ENCODE measurements around the gene LCE1C.

LCE1C gene

DNA sequence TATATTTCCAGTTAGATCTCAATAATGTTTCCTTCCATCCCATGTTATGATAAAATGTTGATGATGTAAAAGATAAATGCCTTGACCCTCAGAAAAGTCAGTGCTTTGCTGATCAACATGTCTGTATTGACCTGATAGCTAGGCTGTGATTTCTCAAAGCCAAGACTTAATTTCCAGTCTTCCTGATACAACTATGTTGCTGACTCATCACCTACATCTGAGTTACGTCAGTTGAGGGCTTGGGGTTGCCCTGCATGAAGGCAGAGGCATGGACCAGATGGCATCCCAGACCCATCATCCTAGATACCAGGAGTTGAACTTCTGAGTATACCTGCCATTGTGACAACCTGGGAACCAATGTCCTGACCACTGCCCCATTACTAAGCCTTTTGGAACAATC lies 5.1 kb downstream of the LCE1C start:
- Histone ChIP-seq H2AFZ (no peak overlapping the region), H3K4me2 (ENCODE audit: low read length) (no peak overlapping the region), H3K4me1 (no peaks in the 10 kb centered on the region), H3K79me2 (no peaks in the 10 kb centered on the region), H3K27me3 (ENCODE audit: control insufficient read depth, insufficient read depth, low read length) (no peaks in the 10 kb centered on the region), H3K4me3 (ENCODE audit: low read depth, low read length) (no peak overlapping the region), H3K27ac (no peak overlapping the region), H3K9ac (no peak overlapping the region), H3K9me3 (ENCODE audit: control insufficient read depth, low read length) (no peaks in the 10 kb centered on the region), H3K36me3 (ENCODE audit: control insufficient read depth, insufficient read depth, low read length) (no peaks in the 10 kb centered on the region)
- TF ChIP-seq, protein P1, sequence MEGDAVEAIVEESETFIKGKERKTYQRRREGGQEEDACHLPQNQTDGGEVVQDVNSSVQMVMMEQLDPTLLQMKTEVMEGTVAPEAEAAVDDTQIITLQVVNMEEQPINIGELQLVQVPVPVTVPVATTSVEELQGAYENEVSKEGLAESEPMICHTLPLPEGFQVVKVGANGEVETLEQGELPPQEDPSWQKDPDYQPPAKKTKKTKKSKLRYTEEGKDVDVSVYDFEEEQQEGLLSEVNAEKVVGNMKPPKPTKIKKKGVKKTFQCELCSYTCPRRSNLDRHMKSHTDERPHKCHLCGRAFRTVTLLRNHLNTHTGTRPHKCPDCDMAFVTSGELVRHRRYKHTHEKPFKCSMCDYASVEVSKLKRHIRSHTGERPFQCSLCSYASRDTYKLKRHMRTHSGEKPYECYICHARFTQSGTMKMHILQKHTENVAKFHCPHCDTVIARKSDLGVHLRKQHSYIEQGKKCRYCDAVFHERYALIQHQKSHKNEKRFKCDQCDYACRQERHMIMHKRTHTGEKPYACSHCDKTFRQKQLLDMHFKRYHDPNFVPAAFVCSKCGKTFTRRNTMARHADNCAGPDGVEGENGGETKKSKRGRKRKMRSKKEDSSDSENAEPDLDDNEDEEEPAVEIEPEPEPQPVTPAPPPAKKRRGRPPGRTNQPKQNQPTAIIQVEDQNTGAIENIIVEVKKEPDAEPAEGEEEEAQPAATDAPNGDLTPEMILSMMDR (IDR thresholded peaks at IDR 0.05): no peak

DNA sequence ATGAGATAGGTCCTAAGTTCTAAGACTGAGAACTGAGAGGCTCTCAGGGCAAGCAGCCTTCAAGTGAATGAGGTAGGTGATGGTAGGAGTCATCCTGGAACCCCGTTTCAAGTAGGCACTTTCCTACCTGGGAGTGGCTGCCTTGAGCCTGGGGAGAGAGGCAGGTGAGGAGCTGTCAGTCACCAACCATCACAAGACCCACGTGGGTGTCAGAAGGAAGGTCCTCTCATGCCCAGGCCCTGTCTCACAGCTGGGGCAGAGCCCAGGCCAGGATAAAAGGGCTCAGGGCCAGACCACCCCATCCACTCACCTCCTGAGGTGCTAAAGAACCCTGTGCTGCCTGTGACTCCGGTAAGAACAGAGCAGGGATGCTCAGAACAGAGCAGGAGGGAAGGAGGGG lies 10.0 kb downstream of the LCE1C start, which contains the start of gene LCE1D:
TSS of gene LCE1D (plus strand) at position 301 of the 400 bp plus-strand sequence. CDS start 1,074 bp downstream, outside the sequence.
- H3K4me3 ChIP-seq (ENCODE audit: low read depth, low read length): no peak within 1 kb of the TSS
- H2AFZ ChIP-seq: no peak within 1 kb of the TSS
- no peak within 1 kb of the TSS for H3K4me2 ChIP-seq (ENCODE audit: low read length)
- H3K79me2 ChIP-seq: no peaks in the 10 kb centered on the region
- H3K9me3 ChIP-seq (ENCODE audit: control insufficient read depth, low read length): no peaks in the 10 kb centered on the region
- H3K27me3 ChIP-seq (ENCODE audit: control insufficient read depth, insufficient read depth, low read length): no peaks in the 10 kb centered on the region
- H3K9ac ChIP-seq: no peak within 1 kb of the TSS
- H3K27ac ChIP-seq: no peak within 1 kb of the TSS
- no peaks in the 10 kb centered on the region for H3K4me1 ChIP-seq
- TF ChIP-seq, protein P1 (IDR thresholded peaks at IDR 0.05): no peak
- H3K36me3 ChIP-seq (ENCODE audit: control insufficient read depth, insufficient read depth, low read length): no peaks in the 10 kb centered on the region

DNA sequence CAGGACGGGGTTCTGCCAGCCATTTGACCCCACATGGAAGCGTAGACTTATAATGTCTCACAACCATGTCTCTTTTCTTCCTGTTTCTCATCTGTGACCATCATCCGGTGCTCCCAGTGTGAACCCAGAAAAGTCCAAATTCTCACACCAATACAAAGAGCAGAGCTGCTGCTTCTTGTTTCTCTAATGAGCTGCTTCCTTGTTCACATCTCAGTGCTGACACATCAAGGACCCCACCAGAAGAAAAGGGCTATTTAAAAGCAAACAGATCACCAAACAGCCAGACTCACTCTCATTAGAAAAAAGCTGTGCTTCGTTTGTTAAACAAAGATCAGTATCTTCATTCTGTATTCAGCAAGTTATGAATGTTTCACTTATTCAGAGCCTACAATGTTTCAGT lies 10.8 kb downstream of the LCE1C start:
- Histone ChIP-seq H3K4me1 (no peaks in the 10 kb centered on the region), H3K9me3 (ENCODE audit: control insufficient read depth, low read length) (no peaks in the 10 kb centered on the region), H3K27me3 (ENCODE audit: control insufficient read depth, insufficient read depth, low read length) (no peaks in the 10 kb centered on the region), H3K27ac (no peak overlapping the region), H3K4me3 (ENCODE audit: low read depth, low read length) (no peak overlapping the region), H3K79me2 (no peaks in the 10 kb centered on the region), H2AFZ (no peak overlapping the region), H3K36me3 (ENCODE audit: control insufficient read depth, insufficient read depth, low read length) (no peaks in the 10 kb centered on the region), H3K9ac (no peak overlapping the region), H3K4me2 (ENCODE audit: low read length) (no peak overlapping the region)
- TF ChIP-seq, protein P1 (IDR thresholded peaks at IDR 0.05): no peak

DNA sequence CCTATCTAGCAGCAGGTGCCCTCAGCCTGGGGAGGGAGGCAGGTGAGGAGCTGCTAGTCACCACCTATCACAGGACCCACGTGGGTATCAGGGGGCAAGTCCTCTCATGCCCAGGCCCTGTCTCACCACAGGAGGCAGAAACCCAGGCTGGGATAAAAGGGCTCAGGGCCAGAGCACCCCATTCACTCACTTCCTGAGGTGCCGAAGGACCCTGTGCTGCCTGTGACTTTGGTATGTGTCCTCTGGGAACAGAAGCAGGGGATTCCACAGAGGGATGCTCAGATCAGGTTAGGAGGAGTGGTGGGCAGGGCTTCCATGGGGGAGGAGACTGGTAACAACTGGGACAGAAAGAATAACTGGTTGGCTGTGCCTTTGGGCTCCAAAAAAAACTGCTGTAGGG lies 20.4 kb downstream of the LCE1C start, which contains the start of gene LCE1E:
TSS of gene LCE1E (plus strand) at position 181 of the 400 bp plus-strand sequence. CDS start 1,043 bp downstream, outside the sequence.
- no peaks in the 10 kb centered on the region for H3K27me3 ChIP-seq (ENCODE audit: control insufficient read depth, insufficient read depth, low read length)
- H3K36me3 ChIP-seq (ENCODE audit: control insufficient read depth, insufficient read depth, low read length): no peaks in the 10 kb centered on the region
- no peaks in the 10 kb centered on the region for H3K4me1 ChIP-seq
- no peak within 1 kb of the TSS for H3K9ac ChIP-seq
- TF ChIP-seq, protein P1 (IDR thresholded peaks at IDR 0.05): no peak
- H3K4me3 ChIP-seq (ENCODE audit: low read depth, low read length): no peak within 1 kb of the TSS
- H3K27ac ChIP-seq: no peak within 1 kb of the TSS
- H3K9me3 ChIP-seq (ENCODE audit: control insufficient read depth, low read length): no peaks in the 10 kb centered on the region
- H3K4me2 ChIP-seq (ENCODE audit: low read length): no peak within 1 kb of the TSS
- no peak within 1 kb of the TSS for H2AFZ ChIP-seq
- H3K79me2 ChIP-seq: no peaks in the 10 kb centered on the region

DNA sequence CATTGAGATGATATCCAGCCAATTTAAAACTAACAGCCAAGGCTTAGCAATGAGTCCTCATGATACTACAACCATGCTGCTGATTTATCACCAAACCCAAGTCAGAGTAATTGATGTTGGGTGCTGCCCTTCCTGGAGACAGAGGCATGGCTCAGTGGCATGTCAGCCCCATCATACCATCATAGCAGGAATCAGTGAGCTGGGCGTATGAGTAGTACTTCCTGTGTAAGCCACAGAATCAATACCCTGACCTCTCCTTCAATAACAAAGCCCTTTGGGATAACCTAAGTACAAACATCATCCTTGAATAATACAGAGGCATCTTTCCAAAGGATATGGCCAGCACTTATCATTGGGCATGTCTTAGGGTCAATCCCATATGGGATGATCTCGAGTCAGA lies 23.4 kb downstream of the LCE1C start:
- Histone ChIP-seq H3K36me3 (ENCODE audit: control insufficient read depth, insufficient read depth, low read length) (no peaks in the 10 kb centered on the region), H3K9ac (no peak overlapping the region), H3K4me2 (ENCODE audit: low read length) (no peak overlapping the region)

More for the DNA sequence above, 23.4 kb downstream of the LCE1C start:
- Histone ChIP-seq H3K79me2 (no peaks in the 10 kb centered on the region), H3K27ac (no peak overlapping the region), H3K27me3 (ENCODE audit: control insufficient read depth, insufficient read depth, low read length) (no peaks in the 10 kb centered on the region), H3K9me3 (ENCODE audit: control insufficient read depth, low read length) (no peaks in the 10 kb centered on the region), H3K4me1 (no peaks in the 10 kb centered on the region), H3K4me3 (ENCODE audit: low read depth, low read length) (no peak overlapping the region), H2AFZ (no peak overlapping the region)
- TF ChIP-seq, protein P1 (IDR thresholded peaks at IDR 0.05): no peak
